BLaER1 treated with 17β-estradiol and CSF1 and Interleukin-3, amounts not matched to agents 10 nM and 100 nM (cell line): Measurements from ENCODE around the gene PIGW.

Source experiments
- H3K27ac ChIP-seq, 11 experiments: shearing (Covaris generic); formaldehyde crosslinking; 2 replicates each; pipeline ENCODE4 v1.8.1; 2022
- H3K27me3 ChIP-seq, 11 experiments: shearing (Covaris generic); formaldehyde crosslinking; 2 replicates each; pipeline ENCODE4 v1.8.1; 2022
- H3K36me3 ChIP-seq, 11 experiments: shearing (Covaris generic); formaldehyde crosslinking; 2 replicates each; pipeline ENCODE4 v1.8.1; 2022
- H3K4me1 ChIP-seq, 10 experiments: shearing (Covaris generic); formaldehyde crosslinking; 2 replicates each; pipeline ENCODE4 v1.8.1; 2022
- H3K4me2 ChIP-seq, 11 experiments: shearing (Covaris generic); formaldehyde crosslinking; 2 replicates each; pipeline ENCODE4 v1.8.1; 2022
- H3K4me3 ChIP-seq, 10 experiments: shearing (Covaris generic); formaldehyde crosslinking; 2 replicates each; pipeline ENCODE4 v1.8.1; 2022
- H3K9ac ChIP-seq, 11 experiments: shearing (Covaris generic); formaldehyde crosslinking; 2 replicates each; pipeline ENCODE4 v1.8.1; 2022
- H3K9me3 ChIP-seq, 11 experiments: shearing (Covaris generic); formaldehyde crosslinking; replicated peaks in 1 of 11; 2 replicates each; pipeline ENCODE4 v1.8.1; 2022
- H4K20me1 ChIP-seq, 11 experiments: shearing (Covaris generic); formaldehyde crosslinking; 2 replicates each; pipeline ENCODE4 v1.8.1; 2022
- Cebpa-rat ChIP-seq, 11 experiments: shearing (Covaris generic); IDR thresholded peaks; 2 replicates each; pipeline ENCODE4 v1.8.1; 2022

The PIGW gene

GRCh38 chr17:36578671-36579070 is 43.9 kb downstream of the PIGW start:
- no peak overlapping the region for H3K27ac ChIP-seq
- H3K9me3 ChIP-seq: no peaks in the 10 kb centered on the region
- no peak overlapping the region for H3K9ac ChIP-seq
- TF ChIP-seq Cebpa-rat (IDR thresholded peaks at IDR 0.05): no peak
- no peak overlapping the region for H3K4me2 ChIP-seq
- no peaks in the 10 kb centered on the region for H3K4me1 ChIP-seq
- no peaks in the 10 kb centered on the region for H3K27me3 ChIP-seq
- peaks cover 49 to 85% (median 77%) of the 10 kb centered on the region in 11 experiments for H4K20me1 ChIP-seq
- peaks cover 88 to 97% (median 91%) of the 10 kb centered on the region in 11 experiments for H3K36me3 ChIP-seq
- H3K4me3 ChIP-seq: no peak overlapping the region

- no peaks in the 10 kb centered on the region for H3K27me3 ChIP-seq
- H3K4me1 ChIP-seq: no peaks in the 10 kb centered on the region
- H4K20me1 ChIP-seq: peaks cover 14 to 89% (median 60%) of the 10 kb centered on the region in 11 experiments; a peak in 20 of 22 replicates
- no peak overlapping the region for H3K4me2 ChIP-seq
- no peaks in the 10 kb centered on the region for H3K9me3 ChIP-seq
- no peak for TF ChIP-seq Cebpa-rat (IDR thresholded peaks at IDR 0.05)
- no peak overlapping the region for H3K9ac ChIP-seq
- H3K4me3 ChIP-seq: no peak overlapping the region
- H3K36me3 ChIP-seq: peaks cover 97 to 100% (median 99%) of the 10 kb centered on the region in 11 experiments
- no peak overlapping the region for H3K27ac ChIP-seq
Measured at GRCh38 chr17:36583787-36584186, 49.0 kb downstream of the PIGW start.

- no peak for TF ChIP-seq Cebpa-rat (IDR thresholded peaks at IDR 0.05)
- H3K27me3 ChIP-seq: no peaks in the 10 kb centered on the region
- H3K4me2 ChIP-seq: no peak overlapping the region
- peaks cover 18 to 94% (median 69%) of the 10 kb centered on the region in 11 experiments; a peak in 18 of 22 replicates for H4K20me1 ChIP-seq
- no peak overlapping the region for H3K27ac ChIP-seq
- H3K4me3 ChIP-seq: no peak overlapping the region
- peaks cover 1 to 4% (median 2%) of the 10 kb centered on the region in 10 experiments; a peak in 14 of 20 replicates for H3K4me1 ChIP-seq
- peaks cover 82 to 100% (median 92%) of the 10 kb centered on the region in 11 experiments for H3K36me3 ChIP-seq
- H3K9me3 ChIP-seq: no peaks in the 10 kb centered on the region
- H3K9ac ChIP-seq: no peak overlapping the region
Measured at GRCh38 chr17:36586138-36586537, 51.4 kb downstream of the PIGW start.
